PC-9 (cell line): ENCODE measurements around the gene TTC4. TPM values are rescaled to one million over a fixed set of nuclear protein-coding genes. Genes with fewer than 3 reads are reported as not detected.

Source experiments
- BruUV-seq: library from RNA; stranded (reverse); fragments of 400-500 nt; replicated peaks from 2 replicates; lab custom pipeline; 2021; lab: Mats Ljungman, UMichigan
- CTCF ChIA-PET: fragments of 300-600 bp; sonication (Branson Sonifier 250); formaldehyde crosslinking; loops from one replicate; lab custom pipeline; 2022; ENCODE audit warnings: antibody characterized with exemption; lab: Charles Lee
- POLR2A ChIA-PET: fragments of 300-600 bp; sonication (Branson Sonifier 250); formaldehyde crosslinking; loops from one replicate; lab custom pipeline; 2022; ENCODE audit warnings: antibody characterized with exemption; ENCODE audit not compliant: unreplicated experiment; lab: Charles Lee
- DNase-seq, 2 experiments: peaks; one replicate each; pipeline versions ENCODE4 v3.0.0 to v3.0.0-alpha.2; 2015 to 2022; ENCODE audit warnings: mixed read lengths in 1 of 2
- H2AFZ ChIP-seq: fragments of 200-600 bp; sonication (generic); 2 replicates; pipeline ENCODE4 v1.8.1; 2017; ENCODE audit warnings: antibody characterized with exemption
- H3F3A ChIP-seq: fragments of 200-600 bp; sonication (generic); 2 replicates; pipeline ENCODE4 v1.8.1; 2017; ENCODE audit warnings: antibody characterized with exemption, mild to moderate bottlenecking, low read depth; ENCODE audit not compliant: insufficient read depth
- H3K27ac ChIP-seq: fragments of 200-600 bp; sonication (generic); 2 replicates; pipeline ENCODE4 v1.6.1; 2016; ENCODE audit warnings: mixed run types
- H3K27me3 ChIP-seq: fragments of 200-600 bp; sonication (generic); 2 replicates; pipeline ENCODE4 v1.6.1; 2016; ENCODE audit warnings: low read depth, mixed run types; ENCODE audit not compliant: insufficient read depth
- H3K36me3 ChIP-seq: fragments of 200-600 bp; sonication (generic); 2 replicates; pipeline ENCODE4 v1.6.1; 2016; ENCODE audit warnings: low read depth, mixed run types
- H3K4me1 ChIP-seq: fragments of 200-600 bp; sonication (generic); replicated peaks from 2 replicates; pipeline ENCODE4 v1.6.1; 2016; ENCODE audit warnings: mixed run types; ENCODE audit not compliant: insufficient read depth
- H3K4me2 ChIP-seq: fragments of 200-600 bp; sonication (generic); 2 replicates; pipeline ENCODE4 v1.6.1; 2017; ENCODE audit warnings: mixed run types
- H3K4me3 ChIP-seq: fragments of 200-600 bp; sonication (generic); 2 replicates; pipeline ENCODE4 v1.6.1; 2016; ENCODE audit warnings: mixed run types
- H3K79me2 ChIP-seq: fragments of 200-600 bp; sonication (generic); 2 replicates; pipeline ENCODE4 v1.6.1; 2017; ENCODE audit warnings: low read depth, mixed run types
- H3K9me2 ChIP-seq: fragments of 200-600 bp; sonication (generic); 2 replicates; pipeline ENCODE4 v1.8.1; 2017; ENCODE audit warnings: mild to moderate bottlenecking; ENCODE audit not compliant: insufficient read depth
- H3K9me3 ChIP-seq: fragments of 200-600 bp; sonication (generic); 2 replicates; pipeline ENCODE4 v1.8.1; 2016; ENCODE audit warnings: low read depth; ENCODE audit not compliant: insufficient read depth
- H4K20me1 ChIP-seq: fragments of 200-600 bp; sonication (generic); 2 replicates; pipeline ENCODE4 v1.8.1; 2017; ENCODE audit not compliant: insufficient read depth
- EZH2 ChIP-seq: fragments of 200-600 bp; sonication (generic); IDR thresholded peaks from 2 replicates; pipeline ENCODE4 v1.8.0; 2017; ENCODE audit warnings: antibody characterized with exemption, low read depth
- intact Hi-C: fragments of 100-400 bp; cut with micrococcal nuclease; formaldehyde crosslinking; loops from one replicate; pipeline ENCODE4 v1.10.0; 2022; ENCODE audit not compliant: unreplicated experiment
- total RNA-seq: library from RNA; stranded (reverse); gene quantifications from 2 replicates; pipeline ENCODE4 v1.2.3, GENCODE V29; 2021
- TF ChIP-seq, protein P1 (sequence below): fragments of 200-600 bp; sonication (generic); conservative IDR thresholded peaks from 2 replicates; pipeline ENCODE4 v1.6.1; 2017; ENCODE audit warnings: mixed run types, antibody characterized with exemption, mild to moderate bottlenecking, moderate library complexity

Gene TTC4
- total RNA-seq, 1 experiment from 2014 or later: 31.5 TPM

DNA sequence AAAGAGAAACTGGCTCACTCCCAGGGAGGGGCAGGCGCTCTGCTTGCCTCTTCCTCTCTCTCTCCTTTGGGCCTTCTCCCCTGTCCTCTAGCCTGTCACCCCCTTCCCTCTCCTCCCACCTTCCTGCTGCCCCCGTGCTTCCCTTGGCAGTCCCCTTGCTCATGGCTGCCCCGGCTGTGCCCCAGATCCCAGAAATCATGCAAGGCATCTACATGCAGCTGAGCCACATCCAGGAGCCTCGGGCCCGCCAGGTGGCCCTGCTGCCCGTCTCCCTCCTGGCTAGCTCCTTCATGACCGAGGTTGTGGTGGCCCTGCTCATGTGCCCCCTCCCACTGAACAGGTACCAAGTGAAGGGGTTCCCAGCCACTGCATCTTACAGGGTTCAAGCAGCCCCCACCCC is 36.0 kb upstream of the TTC4 start:
- no peaks in the 10 kb centered on the region for H3F3A ChIP-seq
- no peaks in the 10 kb centered on the region for H3K36me3 ChIP-seq
- no peaks in the 10 kb centered on the region for H3K79me2 ChIP-seq
- no peak overlapping the region for H3K4me3 ChIP-seq
- H4K20me1 ChIP-seq: no peaks in the 10 kb centered on the region
- ChIA-PET POLR2A (no interaction called here), CTCF (no interaction called here)
- intact Hi-C loops: no loop called here
- no peaks in the 10 kb centered on the region for H3K4me1 ChIP-seq
- no peak for DNase-seq
- H3K9me2 ChIP-seq: no peaks in the 10 kb centered on the region
- no TSS peak for BruUV-seq
- H3K27me3 ChIP-seq: peaks cover 8% of the 10 kb centered on the region
- TF ChIP-seq, protein P1, sequence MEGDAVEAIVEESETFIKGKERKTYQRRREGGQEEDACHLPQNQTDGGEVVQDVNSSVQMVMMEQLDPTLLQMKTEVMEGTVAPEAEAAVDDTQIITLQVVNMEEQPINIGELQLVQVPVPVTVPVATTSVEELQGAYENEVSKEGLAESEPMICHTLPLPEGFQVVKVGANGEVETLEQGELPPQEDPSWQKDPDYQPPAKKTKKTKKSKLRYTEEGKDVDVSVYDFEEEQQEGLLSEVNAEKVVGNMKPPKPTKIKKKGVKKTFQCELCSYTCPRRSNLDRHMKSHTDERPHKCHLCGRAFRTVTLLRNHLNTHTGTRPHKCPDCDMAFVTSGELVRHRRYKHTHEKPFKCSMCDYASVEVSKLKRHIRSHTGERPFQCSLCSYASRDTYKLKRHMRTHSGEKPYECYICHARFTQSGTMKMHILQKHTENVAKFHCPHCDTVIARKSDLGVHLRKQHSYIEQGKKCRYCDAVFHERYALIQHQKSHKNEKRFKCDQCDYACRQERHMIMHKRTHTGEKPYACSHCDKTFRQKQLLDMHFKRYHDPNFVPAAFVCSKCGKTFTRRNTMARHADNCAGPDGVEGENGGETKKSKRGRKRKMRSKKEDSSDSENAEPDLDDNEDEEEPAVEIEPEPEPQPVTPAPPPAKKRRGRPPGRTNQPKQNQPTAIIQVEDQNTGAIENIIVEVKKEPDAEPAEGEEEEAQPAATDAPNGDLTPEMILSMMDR: no peak
- no peak for TF ChIP-seq EZH2
- no peaks in the 10 kb centered on the region for H3K9me3 ChIP-seq
- no peak overlapping the region for H3K4me2 ChIP-seq
- H3K27ac ChIP-seq: no peak overlapping the region
- H2AFZ ChIP-seq: no peak overlapping the region

DNA sequence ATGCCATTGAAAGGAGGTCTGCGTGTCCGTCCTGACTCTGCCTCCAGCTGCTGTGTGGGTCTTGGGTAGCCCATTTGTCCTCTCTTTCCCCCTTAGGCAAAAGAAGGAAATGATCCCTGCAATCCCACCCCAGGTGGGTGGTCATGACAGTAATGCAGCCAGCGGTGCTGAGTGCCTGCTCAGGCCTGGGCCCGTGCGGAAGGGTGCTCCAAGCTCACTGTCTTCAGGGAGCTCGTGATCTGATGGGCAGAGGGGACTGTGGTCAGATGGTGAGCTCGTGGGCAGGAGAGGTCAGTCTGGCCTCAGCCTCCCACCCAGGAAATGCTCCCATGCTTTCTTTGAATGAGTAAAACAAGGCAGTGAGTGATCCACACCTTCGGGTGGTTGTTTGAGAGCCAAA is 35.3 kb upstream of the TTC4 start:
- Histone ChIP-seq H3F3A (no peaks in the 10 kb centered on the region), H3K36me3 (no peaks in the 10 kb centered on the region), H3K4me1 (no peaks in the 10 kb centered on the region), H3K9me2 (no peaks in the 10 kb centered on the region), H3K9me3 (no peaks in the 10 kb centered on the region), H3K27ac (no peak overlapping the region), H3K4me3 (no peak overlapping the region), H3K27me3 (peaks cover 8% of the 10 kb centered on the region), H4K20me1 (no peaks in the 10 kb centered on the region), H2AFZ (no peak overlapping the region), H3K4me2 (no peak overlapping the region), H3K79me2 (no peaks in the 10 kb centered on the region)
- POLR2A ChIA-PET: no interaction called here
- CTCF ChIA-PET: no interaction called here
- intact Hi-C loops: no loop called here
- BruUV-seq: no TSS peak
- DNase-seq: no peak
- TF ChIP-seq, protein P1: no peak
- TF ChIP-seq EZH2: no peak

DNA sequence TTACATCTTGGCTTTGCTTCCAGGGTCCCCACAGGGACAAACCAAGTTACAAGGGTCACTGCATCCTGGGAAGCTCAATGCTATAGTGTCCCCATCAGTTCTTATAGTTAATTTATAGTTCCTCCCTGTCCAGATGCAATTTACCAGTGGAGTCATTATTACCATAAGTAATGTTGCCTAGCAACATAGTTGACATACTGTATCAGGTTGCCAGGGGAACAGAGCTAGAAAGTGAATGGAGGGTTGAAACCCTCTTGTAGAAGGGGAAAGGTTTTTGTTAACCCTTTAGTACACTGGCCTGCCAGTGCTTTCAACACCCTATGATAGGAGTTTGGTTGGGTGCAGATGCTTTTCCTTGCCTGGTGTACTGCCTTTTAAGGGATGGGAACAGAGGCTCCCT is 34.3 kb upstream of the TTC4 start:
- no peak for TF ChIP-seq EZH2
- TF ChIP-seq, protein P1: no peak
- no peak overlapping the region for H3K27ac ChIP-seq
- H3K4me1 ChIP-seq: no peaks in the 10 kb centered on the region
- no peak overlapping the region for H3K4me2 ChIP-seq
- peak in 1 of 2 experiments; percentile 42 for DNase-seq
- no peaks in the 10 kb centered on the region for H4K20me1 ChIP-seq
- ChIA-PET CTCF (no interaction called here), POLR2A (no interaction called here)
- H3K36me3 ChIP-seq: no peaks in the 10 kb centered on the region
- BruUV-seq: no TSS peak
- intact Hi-C loops: no loop called here
- no peaks in the 10 kb centered on the region for H3K9me2 ChIP-seq
- H3F3A ChIP-seq: no peaks in the 10 kb centered on the region
- H2AFZ ChIP-seq: no peak overlapping the region
- peaks cover 8% of the 10 kb centered on the region for H3K27me3 ChIP-seq
- no peak overlapping the region for H3K4me3 ChIP-seq
- H3K79me2 ChIP-seq: no peaks in the 10 kb centered on the region
- no peaks in the 10 kb centered on the region for H3K9me3 ChIP-seq
